Activated effector memory CD4-positive, alpha-beta T cell treated with Interleukin-2 at 50 U/mL for 16 hours (primary cell): Measurements from ENCODE around the gene ZFR2.

Source experiments
- DNase-seq: peaks from one replicate; pipeline ENCODE4 v3.0.0-alpha.2; 2020

ZFR2 gene

GRCh38 chr19:3785938-3786824 lies 82.7 kb downstream of the ZFR2 start, which contains the start of gene MATK:
Gene MATK, minus strand, starts transcription at chr19:3786381. Its CDS starts 1,246 bp downstream, at chr19:3785135.
- no peak for DNase-seq

- no peak for DNase-seq
Measured at GRCh38 chr19:3785451-3785937, 83.3 kb downstream of the ZFR2 start.

GRCh38 chr19:3784607-3785450 lies 84.0 kb downstream of the ZFR2 start:
- no peak for DNase-seq

GRCh38 chr19:3783660-3784584 lies 84.9 kb downstream of the ZFR2 start:
- peak; percentile 8 for DNase-seq

- DNase-seq: no peak
Measured at GRCh38 chr19:3782903-3783302, 85.9 kb downstream of the ZFR2 start.

- no peak for DNase-seq
Measured at GRCh38 chr19:3782330-3782729, 86.5 kb downstream of the ZFR2 start.

GRCh38 chr19:3781603-3782002 lies 87.2 kb downstream of the ZFR2 start:
- DNase-seq: no peak

- DNase-seq: no peak
Measured at GRCh38 chr19:3780786-3781304, 88.0 kb downstream of the ZFR2 start.

GRCh38 chr19:3778899-3779723 lies 89.7 kb downstream of the ZFR2 start:
- DNase-seq: no peak

GRCh38 chr19:3778104-3778867 lies 90.6 kb downstream of the ZFR2 start:
- no peak for DNase-seq

GRCh38 chr19:3776479-3777040 lies 92.3 kb downstream of the ZFR2 start:
- DNase-seq: no peak

- DNase-seq: no peak
Measured at GRCh38 chr19:3775831-3776230, 93.0 kb downstream of the ZFR2 start.

GRCh38 chr19:3775374-3775711 lies 93.5 kb downstream of the ZFR2 start:
- DNase-seq: no peak

- DNase-seq: no peak
Measured at GRCh38 chr19:3774621-3775373, 94.0 kb downstream of the ZFR2 start.

GRCh38 chr19:3773814-3774515 lies 94.9 kb downstream of the ZFR2 start:
- no peak for DNase-seq

- no peak for DNase-seq
Measured at GRCh38 chr19:3771906-3772455, 96.9 kb downstream of the ZFR2 start, which contains the start of gene RAX2. Gene RAX2, minus strand, starts transcription at chr19:3772228. Its CDS starts 486 bp downstream, at chr19:3771742.

- DNase-seq: no peak
Measured at GRCh38 chr19:3771000-3771905, 97.6 kb downstream of the ZFR2 start.
